ENCODE results near the gene SPTBN2. TPM values are rescaled to one million over a fixed set of nuclear protein-coding genes. Genes with fewer than 3 reads are reported as not detected.

The SPTBN2 gene
- total and polyA plus RNA-seq, 2 of the 4 experiments (the other 2 are of a cell fraction), result 0.18 to 0.41 TPM

DNA sequence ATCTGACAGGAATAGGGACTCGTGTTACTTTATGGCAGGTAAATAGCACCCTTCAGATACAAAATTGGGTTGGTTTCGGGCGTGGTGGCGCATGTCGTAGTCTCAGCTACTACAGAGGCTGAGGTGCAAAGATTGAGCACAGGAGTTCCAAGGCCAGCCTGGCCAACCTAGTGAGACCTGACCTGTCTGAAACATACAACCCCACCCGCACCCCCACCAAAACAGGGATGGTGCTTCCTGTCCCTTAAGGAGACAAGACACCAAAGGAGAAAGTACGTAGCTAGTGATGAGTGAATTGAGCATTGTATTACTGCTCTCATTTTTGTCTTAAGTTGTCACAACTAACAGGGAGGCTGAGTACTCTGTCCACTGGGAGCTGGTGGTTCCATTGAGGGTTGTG is 76.4 kb downstream of the SPTBN2 start:
- H3K9ac ChIP-seq (ENCODE audit: low read depth, low read length), result no peak overlapping the region
- H3K4ac ChIP-seq (ENCODE audit: low read depth, low read length), result no peak overlapping the region
- H4K91ac ChIP-seq (ENCODE audit: insufficient read depth, low read depth, low read length), result no peak overlapping the region
- TF ChIP-seq, protein P1, sequence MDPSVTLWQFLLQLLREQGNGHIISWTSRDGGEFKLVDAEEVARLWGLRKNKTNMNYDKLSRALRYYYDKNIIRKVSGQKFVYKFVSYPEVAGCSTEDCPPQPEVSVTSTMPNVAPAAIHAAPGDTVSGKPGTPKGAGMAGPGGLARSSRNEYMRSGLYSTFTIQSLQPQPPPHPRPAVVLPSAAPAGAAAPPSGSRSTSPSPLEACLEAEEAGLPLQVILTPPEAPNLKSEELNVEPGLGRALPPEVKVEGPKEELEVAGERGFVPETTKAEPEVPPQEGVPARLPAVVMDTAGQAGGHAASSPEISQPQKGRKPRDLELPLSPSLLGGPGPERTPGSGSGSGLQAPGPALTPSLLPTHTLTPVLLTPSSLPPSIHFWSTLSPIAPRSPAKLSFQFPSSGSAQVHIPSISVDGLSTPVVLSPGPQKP (IDR thresholded peaks at IDR 0.05; ENCODE audit: borderline replicate concordance, low read depth, low read length), result no peak
- TF ChIP-seq RFX5 (IDR thresholded peaks at IDR 0.05; ENCODE audit: low read depth, low read length) (no peak), MAZ (IDR thresholded peaks at IDR 0.05; ENCODE audit: borderline replicate concordance, low read depth, low read length) (no peak), MXI1 (IDR thresholded peaks at IDR 0.05; ENCODE audit: borderline replicate concordance, low read depth, low read length) (no peak), POLR2A (IDR thresholded peaks at IDR 0.05; ENCODE audit: low read depth, low read length) (no peak), RAD21 (IDR thresholded peaks at IDR 0.05; ENCODE audit: low read length) (no peak), FOS (IDR thresholded peaks at IDR 0.05; ENCODE audit: low read depth, low read length) (no peak), MAFK (IDR thresholded peaks at IDR 0.05; ENCODE audit: low read depth, low read length) (no peak), BHLHE40 (IDR thresholded peaks at IDR 0.05; ENCODE audit: low read depth, low read length) (no peak), NFE2L2 (IDR thresholded peaks at IDR 0.05; ENCODE audit: low read depth, low read length) (no peak), CHD1 (IDR thresholded peaks at IDR 0.05; ENCODE audit: low read depth, low read length) (no peak)
- TF ChIP-seq, protein P2, sequence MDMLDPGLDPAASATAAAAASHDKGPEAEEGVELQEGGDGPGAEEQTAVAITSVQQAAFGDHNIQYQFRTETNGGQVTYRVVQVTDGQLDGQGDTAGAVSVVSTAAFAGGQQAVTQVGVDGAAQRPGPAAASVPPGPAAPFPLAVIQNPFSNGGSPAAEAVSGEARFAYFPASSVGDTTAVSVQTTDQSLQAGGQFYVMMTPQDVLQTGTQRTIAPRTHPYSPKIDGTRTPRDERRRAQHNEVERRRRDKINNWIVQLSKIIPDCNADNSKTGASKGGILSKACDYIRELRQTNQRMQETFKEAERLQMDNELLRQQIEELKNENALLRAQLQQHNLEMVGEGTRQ (IDR thresholded peaks at IDR 0.05; ENCODE audit: low read depth, low read length), result no peak
- H3K79me1 ChIP-seq (ENCODE audit: low read depth in 1 of 2, low read length in 2 of 2), result peaks cover 45 to 72% of the 10 kb centered on the region in 2 experiments
- H2AK5ac ChIP-seq (ENCODE audit: low read depth, low read length), result no peak overlapping the region
- no peak overlapping the region for H2BK20ac ChIP-seq (ENCODE audit: low read depth, low read length)
- H3K56ac ChIP-seq (ENCODE audit: extremely low read depth, insufficient read depth, low read length), result no peak overlapping the region
- no peak overlapping the region for H2BK5ac ChIP-seq (ENCODE audit: low read depth, low read length, poor library complexity, severe bottlenecking)
- peak overlapping the region; percentile 15 for H2AK9ac ChIP-seq (replicated peaks; ENCODE audit: low read depth, low read length, poor library complexity)
- H3K4me2 ChIP-seq (ENCODE audit: low read depth, low read length), result no peak overlapping the region
- no peaks in the 10 kb centered on the region for H3K4me1 ChIP-seq (ENCODE audit: control insufficient read depth, insufficient read depth, low read length)
- H3K27ac ChIP-seq (ENCODE audit: insufficient read depth, low read length), result no peak overlapping the region
- no peaks in the 10 kb centered on the region for H3K27me3 ChIP-seq (ENCODE audit: control insufficient read depth, insufficient read depth, low read length)
- H3K4me3 ChIP-seq (ENCODE audit: insufficient read depth, low read depth, low read length), result no peak overlapping the region
- peaks cover 8% of the 10 kb centered on the region; the same call in 1 of the 2 replicates for H3K9me1 ChIP-seq (ENCODE audit: insufficient read depth, low read length)
- in situ Hi-C loops (cut with MboI; ENCODE audit: low sequenced_read_pairs) (no loop called here), dilution Hi-C loops (cut with HindIII; ENCODE audit: low sequenced_read_pairs, unreplicated experiment) (no loop called here), intact Hi-C loops (cut with micrococcal nuclease) (no loop called here)
- no peak overlapping the region for H3K14ac ChIP-seq (replicated peaks; ENCODE audit: low read depth, low read length)
- POLR2A ChIA-PET (ENCODE audit: unreplicated experiment), result no interaction called here
- H4K20me1 ChIP-seq (ENCODE audit: insufficient read depth, low read length), result peaks cover 45% of the 10 kb centered on the region
- CTCF ChIA-PET, result no interaction called here
- H4K8ac ChIP-seq (ENCODE audit: low read depth in 2 of 2, low read length in 2 of 2), result peak overlapping the region in 1 of 2 experiments; percentile 35; a peak in 1 of 4 replicates
- no peak overlapping the region for H4K5ac ChIP-seq (ENCODE audit: low read depth, low read length)
- no peak overlapping the region for H3K18ac ChIP-seq (ENCODE audit: low read depth, low read length)
- no peak overlapping the region for H2BK15ac ChIP-seq (ENCODE audit: low read depth, low read length)
- no peak overlapping the region for H2BK120ac ChIP-seq (ENCODE audit: low read depth, low read length)
- peaks cover 41% of the 10 kb centered on the region for H3K36me3 ChIP-seq (ENCODE audit: control insufficient read depth, insufficient read depth, low read length)
- DNase-seq (no peak), ATAC-seq (ENCODE audit: low read depth) (no peak)
- H3K9me3 ChIP-seq (ENCODE audit: control insufficient read depth, insufficient read depth, low read length), result no peaks in the 10 kb centered on the region
- H2AFZ ChIP-seq (replicated peaks; ENCODE audit: low read length, poor library complexity), result no peak overlapping the region
- no peak overlapping the region; the same call in 1 of the 2 replicates for H3K23ac ChIP-seq (ENCODE audit: low read depth, low read length)
- whole genome bisulfite sequencing, 2 experiments (ENCODE audit: extremely low coverage in 2 of 2, insufficient read length in 1 of 2), result 100% methylated on average over 4 of the region's 7 CpGs; no CpG with 5 or more reads in 1 of the 2 experiments
- BruUV-seq (replicated peaks), result TSS peak; percentile 10
